Spleen (tissue), 11 donors: ENCODE results near the gene KCNJ6. TPM values are rescaled to one million over a fixed set of nuclear protein-coding genes. Genes with fewer than 3 reads are reported as not detected.

Source experiments
- DNase-seq: peaks from one replicate; pipeline ENCODE4 v3.0.0-alpha.2; 2020
- H3K27ac ChIP-seq, 8 donors: fragments of 200-600 bp; sonication (generic) in 7 of 8; 1 replicate in 4 of 8; 2 replicates in 4 of 8; pipeline versions ENCODE4 v1.5.0 to v1.8.0; 2016 to 2021; ENCODE audit warnings: inconsistent platforms in 4 of 8, mild to moderate bottlenecking in 4 of 8, moderate library complexity in 1 of 8
- H3K27me3 ChIP-seq, 7 donors: fragments of 200-600 bp; sonication (generic) in 6 of 7; replicated peaks in 1 of 7; 1 replicate in 4 of 7; 2 replicates in 3 of 7; pipeline versions ENCODE4 v1.5.0 to v1.8.0; 2016 to 2021; ENCODE audit warnings: inconsistent platforms in 3 of 7, mild to moderate bottlenecking in 1 of 7
- H3K36me3 ChIP-seq, 6 donors: fragments of 200-600 bp; sonication (generic) in 5 of 6; 1 replicate in 4 of 6; 2 replicates in 2 of 6; pipeline versions ENCODE4 v1.5.0 to v1.8.0; 2016 to 2021; ENCODE audit warnings: inconsistent platforms in 2 of 6
- H3K4me1 ChIP-seq, 6 donors: fragments of 200-600 bp; sonication (generic) in 5 of 6; 1 replicate in 3 of 6; 2 replicates in 3 of 6; pipeline versions ENCODE4 v1.5.0 to v1.8.0; 2016 to 2021; ENCODE audit warnings: inconsistent platforms in 3 of 6
- H3K4me3 ChIP-seq, 8 donors: fragments of 200-600 bp; sonication (generic) in 7 of 8; 1 replicate in 4 of 8; 2 replicates in 4 of 8; pipeline versions ENCODE4 v1.5.0 to v1.8.0; 2016 to 2021; ENCODE audit warnings: inconsistent platforms in 4 of 8, mild to moderate bottlenecking in 4 of 8, moderate library complexity in 2 of 8
- H3K9me3 ChIP-seq, 8 donors: fragments of 200-600 bp; sonication (generic) in 7 of 8; 1 replicate in 4 of 8; 2 replicates in 4 of 8; pipeline versions ENCODE4 v1.5.0 to v1.8.0; 2016 to 2021; ENCODE audit warnings: inconsistent platforms in 4 of 8
- CTCF ChIP-seq, 11 experiments: fragments of 200-600 bp in 7 of 11; fragments of 450-650 bp in 4 of 11; sonication (generic) in 4 of 11; IDR thresholded peaks in 8 of 11; conservative IDR thresholded peaks in 3 of 11; 1 replicate in 7 of 11; 2 replicates in 4 of 11; pipeline versions ENCODE4 v1.4.0 to v1.8.0; 2016 to 2021; ENCODE audit warnings: antibody characterized with exemption in 11 of 11, inconsistent platforms in 4 of 11, mild to moderate bottlenecking in 1 of 11
- POLR2A ChIP-seq, 3 donors: fragments of 450-650 bp; IDR thresholded peaks; one replicate each; pipeline ENCODE4 v1.5.1; 2017; ENCODE audit warnings: antibody characterized with exemption in 3 of 3, mild to moderate bottlenecking in 1 of 3
- POLR2AphosphoS5 ChIP-seq, 3 donors: sonication (generic); formaldehyde crosslinking; IDR thresholded peaks; one replicate each; pipeline ENCODE4 v1.5.1; 2017; ENCODE audit warnings: antibody characterized with exemption in 3 of 3
- WGBS, 5 donors: extraction: QIAGEN DNeasy Blood & Tissue Kit in 3 of 5; methylation state at CpG; one replicate each; pipeline versions ENCODE4 v1.1.5 to v1.1.7; 2013 to 2018; 5-methylcytosine and 5-hydroxymethylcytosine counted together
- intact Hi-C: fragments of 100-400 bp; cut with DNase I; formaldehyde crosslinking; loops from one replicate; pipeline ENCODE4 v1.15.0; 2023; ENCODE audit warnings: low total_unique reads
- polyA plus RNA-seq, 3 donors: library from polyadenylated mRNA; stranded (reverse); fragments of 200-250 nt; gene quantifications; one replicate each; pipeline ENCODE4 v1.2.1, GENCODE V29; 2013
- total RNA-seq, 7 donors: library from RNA; depleted of rRNA in 3 of 7; stranded (reverse); fragments of >200 nt in 3 of 7; fragmentation: NEBNext Ultra II Directional in 4 of 7; extraction: Animal tissue kit (Norgen Biotek cat#: 25700) in 4 of 7; gene quantifications; one replicate each; pipeline versions ENCODE4 v1.1.0 to v1.2.1, GENCODE V29; 2016 to 2021
- donor health status: healthy with polysubstance abuse.
- donor health status: DM: no; HTN: no; CAD: no; lungs with moderate emphysema.
- donor health status: DM: no; HTN: no; CAD: no.
- donor health status: Bipolar disorder and iron deficiency.
- donor health status: healthy.
- donor health status: DM: no; HTN: no; CAD: no.
- donor health status: DM: yes; HTN: yes; CAD: no.

Gene KCNJ6
- total and polyA plus RNA-seq, 10 donors: under 0.01 to 0.36 (median 0.10) TPM; not detected in 6

GRCh38 chr21:37659874-37660273, 256.4 kb downstream of the KCNJ6 start:
- no peak for DNase-seq
- 38 to 92% (median 62%) methylated on average over 1 of the region's 1 CpG for WGBS, 5 donors
- intact Hi-C loops: no loop called here
- TF ChIP-seq CTCF (IDR thresholded peaks at IDR 0.05 in 8 of 11, conservative IDR thresholded peaks at IDR 0.05 in 3 of 11): no peak
- no peak for TF ChIP-seq POLR2AphosphoS5 (IDR thresholded peaks at IDR 0.05)
- no peak for TF ChIP-seq POLR2A (IDR thresholded peaks at IDR 0.05)
- H3K4me1 ChIP-seq: no peaks in the 10 kb centered on the region
- no peaks in the 10 kb centered on the region for H3K36me3 ChIP-seq
- peaks cover 0 to 4% (median 0%) of the 10 kb centered on the region in 8 donors for H3K9me3 ChIP-seq
- no peak overlapping the region for H3K27ac ChIP-seq
- H3K27me3 ChIP-seq: peaks cover 0 to 10% (median 0%) of the 10 kb centered on the region in 7 donors
- H3K4me3 ChIP-seq: no peak overlapping the region

GRCh38 chr21:37658817-37659458, 257.3 kb downstream of the KCNJ6 start:
- TF ChIP-seq CTCF (IDR thresholded peaks at IDR 0.05 in 8 of 11, conservative IDR thresholded peaks at IDR 0.05 in 3 of 11) (no peak), POLR2AphosphoS5 (IDR thresholded peaks at IDR 0.05) (no peak), POLR2A (IDR thresholded peaks at IDR 0.05) (no peak)
- no peaks in the 10 kb centered on the region for H3K36me3 ChIP-seq
- H3K9me3 ChIP-seq: peaks cover 0 to 4% (median 0%) of the 10 kb centered on the region in 8 donors
- peaks cover 0 to 10% (median 0%) of the 10 kb centered on the region in 7 donors for H3K27me3 ChIP-seq
- intact Hi-C loops: no loop called here
- H3K4me3 ChIP-seq: no peak overlapping the region
- H3K4me1 ChIP-seq: no peaks in the 10 kb centered on the region
- no peak overlapping the region for H3K27ac ChIP-seq
- DNase-seq: no peak
- 44 to 60% (median 54%) methylated on average over 7 of the region's 7 CpGs for WGBS, 5 donors

- Histone ChIP-seq H3K27ac (no peak overlapping the region), H3K36me3 (no peaks in the 10 kb centered on the region), H3K4me1 (no peaks in the 10 kb centered on the region), H3K27me3 (peaks cover 0 to 10% (median 0%) of the 10 kb centered on the region in 7 donors), H3K9me3 (peaks cover 0 to 4% (median 0%) of the 10 kb centered on the region in 8 donors), H3K4me3 (no peak overlapping the region)
- intact Hi-C loops: no loop called here
- DNase-seq: no peak
- WGBS, 5 donors: 59 to 78% (median 61%) methylated on average over 10 of the region's 10 CpGs
- TF ChIP-seq CTCF (IDR thresholded peaks at IDR 0.05 in 8 of 11, conservative IDR thresholded peaks at IDR 0.05 in 3 of 11): no peak
- no peak for TF ChIP-seq POLR2AphosphoS5 (IDR thresholded peaks at IDR 0.05)
- TF ChIP-seq POLR2A (IDR thresholded peaks at IDR 0.05): no peak
These were observed 258.0 kb downstream of the KCNJ6 start for GRCh38 chr21:37658121-37658816.

GRCh38 chr21:37656899-37657298, 259.4 kb downstream of the KCNJ6 start:
- TF ChIP-seq CTCF (IDR thresholded peaks at IDR 0.05 in 8 of 11, conservative IDR thresholded peaks at IDR 0.05 in 3 of 11) (no peak), POLR2AphosphoS5 (IDR thresholded peaks at IDR 0.05) (no peak), POLR2A (IDR thresholded peaks at IDR 0.05) (no peak)
- H3K4me3 ChIP-seq: no peak overlapping the region
- H3K27me3 ChIP-seq: peaks cover 0 to 18% (median 0%) of the 10 kb centered on the region in 7 donors
- no peaks in the 10 kb centered on the region for H3K4me1 ChIP-seq
- H3K9me3 ChIP-seq: no peaks in the 10 kb centered on the region
- no peak overlapping the region for H3K27ac ChIP-seq
- WGBS, 5 donors: 72 to 87% (median 82%) methylated on average over 4 to 5 of the region's 5 CpGs
- DNase-seq: no peak
- intact Hi-C loops: no loop called here
- no peaks in the 10 kb centered on the region for H3K36me3 ChIP-seq
